ENCODE data around the gene USH2A. TPM values are rescaled to one million over a fixed set of nuclear protein-coding genes. Genes with fewer than 3 reads are reported as not detected.
A peak's percentile ranks its signal among the peaks of the same experiment; 100 is the strongest.

USH2A gene, protein sequence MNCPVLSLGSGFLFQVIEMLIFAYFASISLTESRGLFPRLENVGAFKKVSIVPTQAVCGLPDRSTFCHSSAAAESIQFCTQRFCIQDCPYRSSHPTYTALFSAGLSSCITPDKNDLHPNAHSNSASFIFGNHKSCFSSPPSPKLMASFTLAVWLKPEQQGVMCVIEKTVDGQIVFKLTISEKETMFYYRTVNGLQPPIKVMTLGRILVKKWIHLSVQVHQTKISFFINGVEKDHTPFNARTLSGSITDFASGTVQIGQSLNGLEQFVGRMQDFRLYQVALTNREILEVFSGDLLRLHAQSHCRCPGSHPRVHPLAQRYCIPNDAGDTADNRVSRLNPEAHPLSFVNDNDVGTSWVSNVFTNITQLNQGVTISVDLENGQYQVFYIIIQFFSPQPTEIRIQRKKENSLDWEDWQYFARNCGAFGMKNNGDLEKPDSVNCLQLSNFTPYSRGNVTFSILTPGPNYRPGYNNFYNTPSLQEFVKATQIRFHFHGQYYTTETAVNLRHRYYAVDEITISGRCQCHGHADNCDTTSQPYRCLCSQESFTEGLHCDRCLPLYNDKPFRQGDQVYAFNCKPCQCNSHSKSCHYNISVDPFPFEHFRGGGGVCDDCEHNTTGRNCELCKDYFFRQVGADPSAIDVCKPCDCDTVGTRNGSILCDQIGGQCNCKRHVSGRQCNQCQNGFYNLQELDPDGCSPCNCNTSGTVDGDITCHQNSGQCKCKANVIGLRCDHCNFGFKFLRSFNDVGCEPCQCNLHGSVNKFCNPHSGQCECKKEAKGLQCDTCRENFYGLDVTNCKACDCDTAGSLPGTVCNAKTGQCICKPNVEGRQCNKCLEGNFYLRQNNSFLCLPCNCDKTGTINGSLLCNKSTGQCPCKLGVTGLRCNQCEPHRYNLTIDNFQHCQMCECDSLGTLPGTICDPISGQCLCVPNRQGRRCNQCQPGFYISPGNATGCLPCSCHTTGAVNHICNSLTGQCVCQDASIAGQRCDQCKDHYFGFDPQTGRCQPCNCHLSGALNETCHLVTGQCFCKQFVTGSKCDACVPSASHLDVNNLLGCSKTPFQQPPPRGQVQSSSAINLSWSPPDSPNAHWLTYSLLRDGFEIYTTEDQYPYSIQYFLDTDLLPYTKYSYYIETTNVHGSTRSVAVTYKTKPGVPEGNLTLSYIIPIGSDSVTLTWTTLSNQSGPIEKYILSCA (N-terminal part only)
- total RNA-seq (2021; ENCODE audit: unreplicated experiment) (not detected), Bru-seq, nascent RNA (percentile 0 among the genes with signal in this experiment), BruChase-seq, experiment 1, labeled RNA remaining after a 6-hour chase (percentile 0 among the genes with signal in this experiment), BruChase-seq, experiment 2, labeled RNA remaining after a 2-hour chase (percentile 0 among the genes with signal in this experiment)
- under 0.01 TPM in 1 of 2 replicates, not detected in the other for polyA plus RNA-seq (2012)
- long read RNA-seq: 0 reads

DNA sequence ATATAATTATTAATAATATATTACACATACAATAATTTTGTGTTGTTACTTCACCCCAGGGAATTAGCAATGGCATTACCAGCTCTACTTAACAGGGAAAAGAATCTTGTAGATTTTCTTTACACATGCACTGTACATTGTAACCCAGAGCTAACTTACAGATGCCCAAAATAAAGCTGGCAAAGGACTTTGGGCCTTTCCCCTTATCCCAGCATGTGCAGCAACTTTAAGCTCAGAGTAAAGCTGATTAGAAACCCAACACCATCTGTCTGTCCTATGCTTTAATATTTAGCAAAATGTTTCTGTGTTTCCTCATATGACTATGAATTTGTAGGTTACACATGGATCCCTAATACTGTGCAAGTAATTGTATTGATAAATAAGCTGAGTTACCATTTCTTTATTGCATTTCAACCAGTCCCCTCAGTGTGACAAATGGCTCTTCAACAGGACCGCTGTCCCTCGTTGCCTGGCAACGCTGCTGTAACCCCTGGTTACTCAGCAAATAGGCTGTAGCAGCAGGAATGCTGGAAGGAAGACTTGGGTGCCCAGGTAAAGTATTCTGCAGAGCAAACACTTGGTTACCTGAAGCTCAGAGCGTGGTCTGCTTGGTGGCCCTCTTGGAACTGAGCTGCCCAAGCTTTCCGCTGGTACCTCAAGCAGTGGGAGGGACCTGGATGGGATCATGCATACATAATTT, at the start of gene USH2A:
TSS of gene USH2A (minus strand) at position 628 of the 700 bp plus-strand sequence. CDS start 1,112 bp downstream, outside the sequence.
- ChIA-PET RAD21 (ENCODE audit: low non-redundant PET in 1 of 2, low total read pairs in 2 of 2, uncharacterized antibody in 2 of 2, unreplicated experiment in 2 of 2) (no interaction called here), POLR2A (no interaction called here), CTCF (no interaction called here)
- intact Hi-C loops (cut with micrococcal nuclease): no loop called here
- Histone ChIP-seq H3K27me3 (ENCODE audit: insufficient read depth, low read length) (no peaks in the 10 kb centered on the region; the same call in 1 of the 2 replicates), H3K4me3 (replicated peaks in 1 of 2; ENCODE audit: low read depth in 1 of 2, low read length in 2 of 2) (no peak within 1 kb of the TSS), H3K36me3 (ENCODE audit: control insufficient read depth in 1 of 2, insufficient read depth in 2 of 2, low read length in 2 of 2) (no peaks in the 10 kb centered on the region), H3K9me3 (ENCODE audit: control insufficient read depth in 1 of 2, insufficient read depth in 1 of 2, low read depth in 1 of 2, low read length in 2 of 2) (peaks cover 0 to 5% of the 10 kb centered on the region in 2 experiments; a peak in 2 of 4 replicates), H3K9ac (ENCODE audit: low read length) (no peak within 1 kb of the TSS), H3K9me2 (ENCODE audit: insufficient read depth) (no peaks in the 10 kb centered on the region), H3K4me1 (ENCODE audit: control insufficient read depth in 1 of 2, insufficient read depth in 2 of 2, low read length in 2 of 2) (no peaks in the 10 kb centered on the region), H4K20me1 (ENCODE audit: insufficient read depth) (no peaks in the 10 kb centered on the region), H3K27ac (ENCODE audit: low read depth, low read length) (no peak within 1 kb of the TSS), H2AFZ (ENCODE audit: low read depth, low read length, poor library complexity, severe bottlenecking) (no peak within 1 kb of the TSS), H3K79me2 (ENCODE audit: insufficient read depth, low read length) (no peaks in the 10 kb centered on the region), H3K4me2 (ENCODE audit: low read length) (no peak within 1 kb of the TSS)
- ATAC-seq (no peak), DNase-seq (ENCODE audit: low read depth, low spot score) (no peak)
- BruUV-seq (replicated peaks): no TSS peak
- TF ChIP-seq YY1 (IDR thresholded peaks at IDR 0.05; ENCODE audit: extremely low read depth, insufficient replicate concordance, low read depth, low read length) (no peak), EZH2phosphoT487 (IDR thresholded peaks at IDR 0.05; ENCODE audit: borderline replicate concordance) (no peak), ZFX (IDR thresholded peaks at IDR 0.05) (no peak), JUND (IDR thresholded peaks at IDR 0.05) (no peak), SRF (IDR thresholded peaks at IDR 0.05; ENCODE audit: low read depth) (no peak)

Data from HCT116 (cell line).